Measurements from ENCODE around the gene MADD.

- TF ChIP-seq POLR2AphosphoS5 (IDR thresholded peaks at IDR 0.05) (no peak), EZH2 (IDR thresholded peaks at IDR 0.05; ENCODE audit: borderline replicate concordance, insufficient read depth, low read length, poor library complexity, severe bottlenecking) (no peak), SMC3 (conservative IDR thresholded peaks at IDR 0.05; ENCODE audit: poor library complexity) (no peak)
- TF ChIP-seq, protein P1, sequence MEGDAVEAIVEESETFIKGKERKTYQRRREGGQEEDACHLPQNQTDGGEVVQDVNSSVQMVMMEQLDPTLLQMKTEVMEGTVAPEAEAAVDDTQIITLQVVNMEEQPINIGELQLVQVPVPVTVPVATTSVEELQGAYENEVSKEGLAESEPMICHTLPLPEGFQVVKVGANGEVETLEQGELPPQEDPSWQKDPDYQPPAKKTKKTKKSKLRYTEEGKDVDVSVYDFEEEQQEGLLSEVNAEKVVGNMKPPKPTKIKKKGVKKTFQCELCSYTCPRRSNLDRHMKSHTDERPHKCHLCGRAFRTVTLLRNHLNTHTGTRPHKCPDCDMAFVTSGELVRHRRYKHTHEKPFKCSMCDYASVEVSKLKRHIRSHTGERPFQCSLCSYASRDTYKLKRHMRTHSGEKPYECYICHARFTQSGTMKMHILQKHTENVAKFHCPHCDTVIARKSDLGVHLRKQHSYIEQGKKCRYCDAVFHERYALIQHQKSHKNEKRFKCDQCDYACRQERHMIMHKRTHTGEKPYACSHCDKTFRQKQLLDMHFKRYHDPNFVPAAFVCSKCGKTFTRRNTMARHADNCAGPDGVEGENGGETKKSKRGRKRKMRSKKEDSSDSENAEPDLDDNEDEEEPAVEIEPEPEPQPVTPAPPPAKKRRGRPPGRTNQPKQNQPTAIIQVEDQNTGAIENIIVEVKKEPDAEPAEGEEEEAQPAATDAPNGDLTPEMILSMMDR (IDR thresholded peaks at IDR 0.05; ENCODE audit: poor library complexity, severe bottlenecking): no peak
These were observed 108.9 kb downstream of the MADD start for GRCh38 chr11:47378836-47379170.
